Measurements from ENCODE around the gene SNX25. TPM values are rescaled to one million over a fixed set of nuclear protein-coding genes. Genes with fewer than 3 reads are reported as not detected.

SNX25 gene
- total and polyA plus RNA-seq, 10 of the 15 experiments (the other 5 are each of a cell fraction or from before 2014, with no cell fraction given), result 11.2 to 117 (median 62.8) TPM

GRCh38 chr4:185380320-185380719 lies 170.9 kb downstream of the SNX25 start:
- Histone ChIP-seq H3K4me2 (ENCODE audit: control insufficient read depth, insufficient read depth) (no peak overlapping the region), H4K20me1 (ENCODE audit: control insufficient read depth, insufficient read depth) (no peaks in the 10 kb centered on the region), H3K79me2 (ENCODE audit: control insufficient read depth, insufficient read depth, low read length) (no peaks in the 10 kb centered on the region), H3K4me3 (no peak overlapping the region), H3K36me3 (ENCODE audit: control insufficient read depth in 2 of 2, insufficient read depth in 2 of 2, low read length in 1 of 2) (peaks cover 0 to 7% of the 10 kb centered on the region in 2 experiments; a peak in 2 of 4 replicates), H3K27ac (ENCODE audit: control insufficient read depth, insufficient read depth) (no peak overlapping the region), H2AFZ (ENCODE audit: control insufficient read depth, low read depth, low read length) (no peak overlapping the region), H3K9me3 (replicated peaks; ENCODE audit: control insufficient read depth, insufficient read depth, low read length) (no peaks in the 10 kb centered on the region; the same call in 1 of the 3 replicates), H3K9ac (ENCODE audit: control insufficient read depth, insufficient read depth, low read length) (no peak overlapping the region), H3K4me1 (ENCODE audit: control insufficient read depth, insufficient read depth, low read length) (no peaks in the 10 kb centered on the region), H3K27me3 (replicated peaks in 1 of 2; ENCODE audit: control insufficient read depth in 2 of 2, insufficient read depth in 2 of 2, low read length in 1 of 2) (no peaks in the 10 kb centered on the region)
- no TSS peak for BruUV-seq (replicated peaks)
- ChIA-PET RAD21 (ENCODE audit: unreplicated experiment) (interaction anchor here (1.2 kb wide), 1 partner anchor 74 kb away, joined by 3 read pairs; no protein-coding TSS in a partner anchor), CTCF (no interaction called here), SMC1A (ENCODE audit: uncharacterized antibody, unreplicated experiment) (interaction anchor here (0.7 to 1.7 kb wide), 2 partner anchors 9 to 99 kb away, joined by 3 to 5 read pairs; no protein-coding TSS in a partner anchor), POLR2A (interaction anchor here (0.6 kb wide), 1 partner anchor 70 kb away, joined by 4 read pairs; no protein-coding TSS in a partner anchor)
- TF ChIP-seq MTA3 (IDR thresholded peaks at IDR 0.05; ENCODE audit: borderline replicate concordance, low read length) (no peak), SIN3A (IDR thresholded peaks at IDR 0.05; ENCODE audit: low read depth, low read length) (no peak)
- FAIRE-seq (no peak), ATAC-seq (no peak), DNase-seq (ENCODE audit: low read depth, low spot score) (no peak)
- in situ Hi-C loops (cut with MboI), result no loop called here
- intact Hi-C loops (cut with micrococcal nuclease; ENCODE audit: unreplicated experiment), result no loop called here
- WGBS (ENCODE audit: insufficient coverage, insufficient replicate concordance, low lambda C conversion rate, missing lambda C conversion rate), result 100% methylated on average over 1 of the region's 1 CpG

DNA sequence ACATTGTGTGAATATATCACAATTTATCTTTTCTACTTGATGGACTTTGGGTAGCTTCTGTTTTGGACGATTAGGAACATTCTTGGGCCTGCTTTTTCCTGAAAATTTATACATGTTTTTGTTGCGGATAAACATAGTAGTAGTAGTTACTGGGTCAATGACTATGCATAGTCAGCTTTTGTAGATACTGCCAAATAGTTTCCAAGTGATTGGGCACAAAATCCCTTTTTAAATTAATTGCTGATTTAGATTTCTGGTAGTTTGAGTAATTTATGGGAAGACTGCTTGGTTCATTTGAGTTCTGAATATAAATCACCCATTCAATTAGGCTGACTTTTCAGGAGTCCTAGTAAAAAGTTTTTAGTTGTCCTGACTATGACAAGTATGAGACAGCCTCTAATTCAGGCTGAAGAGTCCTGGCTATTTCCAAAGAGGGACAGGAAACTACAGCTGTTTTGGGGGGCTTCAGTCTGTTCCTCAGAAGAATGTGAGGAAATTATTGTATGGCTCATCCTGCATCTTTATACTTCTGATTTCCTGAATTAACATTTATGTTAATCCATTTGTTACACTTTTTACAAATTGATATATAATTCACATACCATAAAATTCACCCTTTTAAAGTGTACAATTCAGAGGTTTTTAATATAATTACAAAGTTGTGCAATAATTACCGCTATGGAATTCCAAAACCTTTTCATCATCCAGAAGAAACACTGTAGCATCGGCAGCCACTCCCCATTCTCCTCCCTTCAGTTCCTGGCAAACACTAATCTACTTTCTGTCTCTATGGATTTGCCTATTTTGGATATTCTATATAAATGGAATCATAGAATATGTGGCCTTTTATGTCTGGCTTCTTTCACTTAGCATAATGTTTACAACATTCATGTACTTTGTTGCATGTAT lies 172.1 kb downstream of the SNX25 start:
- intact Hi-C loops (cut with micrococcal nuclease; ENCODE audit: unreplicated experiment), result no loop called here
- CTCF ChIA-PET, result no interaction called here
- H3K36me3 ChIP-seq (ENCODE audit: control insufficient read depth in 2 of 2, insufficient read depth in 2 of 2, low read length in 1 of 2), result peaks cover 0 to 3% of the 10 kb centered on the region in 2 experiments; a peak in 1 of 4 replicates
- no peaks in the 10 kb centered on the region; the same call in 1 of the 3 replicates for H3K9me3 ChIP-seq (replicated peaks; ENCODE audit: control insufficient read depth, insufficient read depth, low read length)
- TF ChIP-seq MTA2 (IDR thresholded peaks at IDR 0.05; ENCODE audit: low read depth) (no peak), ASH2L (IDR thresholded peaks at IDR 0.05; ENCODE audit: borderline replicate concordance, low read depth) (no peak)
- WGBS (ENCODE audit: insufficient coverage, insufficient replicate concordance, low lambda C conversion rate, missing lambda C conversion rate), result 60% methylated on average over 4 of the region's 4 CpGs
- no peak overlapping the region for H3K4me3 ChIP-seq
- no TSS peak for BruUV-seq (replicated peaks)
- no peak overlapping the region for H3K27ac ChIP-seq (ENCODE audit: control insufficient read depth, insufficient read depth)
- SMC1A ChIA-PET (ENCODE audit: uncharacterized antibody, unreplicated experiment), result interaction anchor here (0.6 to 0.8 kb wide), 2 partner anchors 11 to 116 kb away, joined by 3 read pairs; no protein-coding TSS in a partner anchor
- no peak overlapping the region for H2AFZ ChIP-seq (ENCODE audit: control insufficient read depth, low read depth, low read length)
- no peaks in the 10 kb centered on the region for H3K27me3 ChIP-seq (replicated peaks in 1 of 2; ENCODE audit: control insufficient read depth in 2 of 2, insufficient read depth in 2 of 2, low read length in 1 of 2)
- POLR2A ChIA-PET, result no interaction called here
- in situ Hi-C loops (cut with MboI), result no loop called here
- H3K9ac ChIP-seq (ENCODE audit: control insufficient read depth, insufficient read depth, low read length), result no peak overlapping the region
- ATAC-seq (no peak), DNase-seq (ENCODE audit: low read depth, low spot score) (no peak), FAIRE-seq (no peak)
- no peaks in the 10 kb centered on the region for H3K79me2 ChIP-seq (ENCODE audit: control insufficient read depth, insufficient read depth, low read length)
- no peak overlapping the region for H3K4me2 ChIP-seq (ENCODE audit: control insufficient read depth, insufficient read depth)
- H3K4me1 ChIP-seq (ENCODE audit: control insufficient read depth, insufficient read depth, low read length), result no peaks in the 10 kb centered on the region
- RAD21 ChIA-PET (ENCODE audit: unreplicated experiment), result interaction anchor here (1.2 kb wide), 1 partner anchor 75 kb away, joined by 3 read pairs; no protein-coding TSS in a partner anchor
- no peaks in the 10 kb centered on the region for H4K20me1 ChIP-seq (ENCODE audit: control insufficient read depth, insufficient read depth)
